ENCODE data around the gene MEF2D. TPM values are rescaled to one million over a fixed set of nuclear protein-coding genes. Genes with fewer than 3 reads are reported as not detected.

Gene MEF2D
- 10 to 100 TPM; 42.5 to 50.9 (median 46.3) TPM for total RNA-seq

GRCh38 chr1:156500543-156500792 lies at the start of gene MEF2D:
TSS of gene MEF2D (minus strand) at chr1:156500775. CDS start at chr1:156483292, 17,483 bp downstream.
- ATAC-seq: peak in 1 of 2 donors; percentile 0
- H3K9me3 Mint-ChIP-seq: no peaks in the 10 kb centered on the region
- no peaks in the 10 kb centered on the region for H3K36me3 Mint-ChIP-seq (ENCODE audit: insufficient read depth)
- no peaks in the 10 kb centered on the region for H3K27me3 Mint-ChIP-seq (ENCODE audit: low read depth)
- H3K4me3 Mint-ChIP-seq: peak within 1 kb of the TSS; percentile 91
- no peak for DNase-seq
- H3K4me1 Mint-ChIP-seq (ENCODE audit: low read depth): peaks cover 75% of the 10 kb centered on the region

- ATAC-seq: no peak
Measured at GRCh38 chr1:156550346-156550745, 49.8 kb upstream of the MEF2D start.

GRCh38 chr1:156549831-156550230 lies 49.3 kb upstream of the MEF2D start:
- ATAC-seq (no peak), DNase-seq (no peak)
- Mint-ChIP-seq H3K27me3 (ENCODE audit: low read depth) (no peaks in the 10 kb centered on the region), H3K4me3 (no peak overlapping the region), H3K9me3 (no peaks in the 10 kb centered on the region), H3K4me1 (ENCODE audit: low read depth) (peaks cover 8% of the 10 kb centered on the region), H3K36me3 (ENCODE audit: insufficient read depth) (no peaks in the 10 kb centered on the region)

More at GRCh38 chr1:156550346-156550745, 49.8 kb upstream of the MEF2D start:
- no peaks in the 10 kb centered on the region for H3K36me3 Mint-ChIP-seq (ENCODE audit: insufficient read depth)
- H3K4me1 Mint-ChIP-seq (ENCODE audit: low read depth): peaks cover 8% of the 10 kb centered on the region
- H3K9me3 Mint-ChIP-seq: no peaks in the 10 kb centered on the region
- no peak overlapping the region for H3K4me3 Mint-ChIP-seq
- no peaks in the 10 kb centered on the region for H3K27me3 Mint-ChIP-seq (ENCODE audit: low read depth)
- DNase-seq: no peak

GRCh38 chr1:156549390-156549789 lies 48.8 kb upstream of the MEF2D start:
- ATAC-seq: no peak
- Mint-ChIP-seq H3K27me3 (ENCODE audit: low read depth) (no peaks in the 10 kb centered on the region), H3K4me3 (no peak overlapping the region), H3K9me3 (no peaks in the 10 kb centered on the region), H3K4me1 (ENCODE audit: low read depth) (peaks cover 8% of the 10 kb centered on the region), H3K36me3 (ENCODE audit: insufficient read depth) (no peaks in the 10 kb centered on the region)
- DNase-seq: no peak

- H3K27me3 Mint-ChIP-seq (ENCODE audit: low read depth): no peaks in the 10 kb centered on the region
- H3K4me3 Mint-ChIP-seq: no peak overlapping the region
- DNase-seq: no peak
- H3K4me1 Mint-ChIP-seq (ENCODE audit: low read depth): peaks cover 6% of the 10 kb centered on the region
- no peaks in the 10 kb centered on the region for H3K9me3 Mint-ChIP-seq
- no peaks in the 10 kb centered on the region for H3K36me3 Mint-ChIP-seq (ENCODE audit: insufficient read depth)
- no peak for ATAC-seq
Measured at GRCh38 chr1:156547982-156548381, 47.4 kb upstream of the MEF2D start.

- Mint-ChIP-seq H3K4me3 (no peak overlapping the region), H3K9me3 (no peaks in the 10 kb centered on the region), H3K27me3 (ENCODE audit: low read depth) (no peaks in the 10 kb centered on the region), H3K36me3 (ENCODE audit: insufficient read depth) (no peaks in the 10 kb centered on the region), H3K4me1 (ENCODE audit: low read depth) (peaks cover 5% of the 10 kb centered on the region)
- DNase-seq: no peak
- ATAC-seq: no peak
Measured at GRCh38 chr1:156547434-156547833, 46.9 kb upstream of the MEF2D start.

GRCh38 chr1:156546267-156546666 lies 45.7 kb upstream of the MEF2D start:
- Mint-ChIP-seq H3K4me1 (ENCODE audit: low read depth) (no peaks in the 10 kb centered on the region), H3K9me3 (no peaks in the 10 kb centered on the region), H3K36me3 (ENCODE audit: insufficient read depth) (no peaks in the 10 kb centered on the region), H3K4me3 (no peak overlapping the region), H3K27me3 (ENCODE audit: low read depth) (no peaks in the 10 kb centered on the region)
- DNase-seq (no peak), ATAC-seq (no peak)

- no peak overlapping the region for H3K4me3 Mint-ChIP-seq
- ATAC-seq (no peak), DNase-seq (no peak)
- H3K4me1 Mint-ChIP-seq (ENCODE audit: low read depth): no peaks in the 10 kb centered on the region
- no peaks in the 10 kb centered on the region for H3K27me3 Mint-ChIP-seq (ENCODE audit: low read depth)
- H3K36me3 Mint-ChIP-seq (ENCODE audit: insufficient read depth): no peaks in the 10 kb centered on the region
- no peaks in the 10 kb centered on the region for H3K9me3 Mint-ChIP-seq
Measured at GRCh38 chr1:156544592-156545102, 44.1 kb upstream of the MEF2D start.

GRCh38 chr1:156543066-156543465 lies 42.5 kb upstream of the MEF2D start:
- DNase-seq: no peak
- H3K4me3 Mint-ChIP-seq: no peak overlapping the region
- no peaks in the 10 kb centered on the region for H3K4me1 Mint-ChIP-seq (ENCODE audit: low read depth)
- H3K36me3 Mint-ChIP-seq (ENCODE audit: insufficient read depth): no peaks in the 10 kb centered on the region
- no peak for ATAC-seq
- no peaks in the 10 kb centered on the region for H3K27me3 Mint-ChIP-seq (ENCODE audit: low read depth)
- H3K9me3 Mint-ChIP-seq: no peaks in the 10 kb centered on the region

GRCh38 chr1:156540955-156541354 lies 40.4 kb upstream of the MEF2D start:
- H3K4me1 Mint-ChIP-seq (ENCODE audit: low read depth): no peaks in the 10 kb centered on the region
- no peaks in the 10 kb centered on the region for H3K36me3 Mint-ChIP-seq (ENCODE audit: insufficient read depth)
- no peak for ATAC-seq
- H3K9me3 Mint-ChIP-seq: no peaks in the 10 kb centered on the region
- H3K4me3 Mint-ChIP-seq: no peak overlapping the region
- no peaks in the 10 kb centered on the region for H3K27me3 Mint-ChIP-seq (ENCODE audit: low read depth)
- no peak for DNase-seq

- Mint-ChIP-seq H3K27me3 (ENCODE audit: low read depth) (no peaks in the 10 kb centered on the region), H3K9me3 (no peaks in the 10 kb centered on the region), H3K36me3 (ENCODE audit: insufficient read depth) (no peaks in the 10 kb centered on the region), H3K4me3 (no peak overlapping the region), H3K4me1 (ENCODE audit: low read depth) (no peaks in the 10 kb centered on the region)
- ATAC-seq (no peak), DNase-seq (no peak)
Measured at GRCh38 chr1:156539818-156540355, 39.3 kb upstream of the MEF2D start.

- Mint-ChIP-seq H3K9me3 (no peaks in the 10 kb centered on the region), H3K27me3 (ENCODE audit: low read depth) (no peaks in the 10 kb centered on the region), H3K4me3 (no peak overlapping the region), H3K36me3 (ENCODE audit: insufficient read depth) (no peaks in the 10 kb centered on the region), H3K4me1 (ENCODE audit: low read depth) (no peaks in the 10 kb centered on the region)
- ATAC-seq: no peak
- DNase-seq: no peak
Measured at GRCh38 chr1:156538711-156539440, 38.3 kb upstream of the MEF2D start.

- H3K9me3 Mint-ChIP-seq: no peaks in the 10 kb centered on the region
- H3K27me3 Mint-ChIP-seq (ENCODE audit: low read depth): no peaks in the 10 kb centered on the region
- no peak overlapping the region for H3K4me3 Mint-ChIP-seq
- no peak for ATAC-seq
- H3K4me1 Mint-ChIP-seq (ENCODE audit: low read depth): no peaks in the 10 kb centered on the region
- no peak for DNase-seq
- H3K36me3 Mint-ChIP-seq (ENCODE audit: insufficient read depth): no peaks in the 10 kb centered on the region
Measured at GRCh38 chr1:156537027-156537426, 36.5 kb upstream of the MEF2D start.

GRCh38 chr1:156534424-156535060 lies 34.0 kb upstream of the MEF2D start:
- Mint-ChIP-seq H3K4me3 (no peak overlapping the region), H3K27me3 (ENCODE audit: low read depth) (no peaks in the 10 kb centered on the region), H3K4me1 (ENCODE audit: low read depth) (no peaks in the 10 kb centered on the region), H3K36me3 (ENCODE audit: insufficient read depth) (no peaks in the 10 kb centered on the region), H3K9me3 (no peaks in the 10 kb centered on the region)
- DNase-seq: no peak
- no peak for ATAC-seq
